Calu3 (cell line): ENCODE data around the gene CD200R1. TPM values are rescaled to one million over a fixed set of nuclear protein-coding genes. Genes with fewer than 3 reads are reported as not detected.

Experiments
- BruUV-seq: library from RNA; stranded (reverse); fragments of 400-500 nt; replicated peaks from 2 replicates; lab custom pipeline; 2021; lab: Mats Ljungman, UMichigan
- CTCF ChIA-PET: fragments of 300-600 bp; sonication (Branson Sonifier 250); formaldehyde crosslinking; loops from one replicate; lab custom pipeline; 2022; ENCODE audit warnings: antibody characterized with exemption; lab: Charles Lee
- DNase-seq: peaks from one replicate; pipeline ENCODE4 v3.0.0; 2022
- H3K27ac Mint-ChIP-seq: one replicate; pipeline ENCODE4 v1.8.0; 2022; ENCODE audit warnings: mixed read lengths; ENCODE audit not compliant: unreplicated experiment
- H3K27me3 Mint-ChIP-seq: one replicate; pipeline ENCODE4 v1.8.0; 2022; ENCODE audit warnings: mixed read lengths; ENCODE audit not compliant: unreplicated experiment
- H3K36me3 Mint-ChIP-seq: one replicate; pipeline ENCODE4 v1.8.0; 2022; ENCODE audit warnings: mild to moderate bottlenecking, moderate library complexity, mixed read lengths; ENCODE audit not compliant: insufficient read depth, unreplicated experiment
- H3K4me1 Mint-ChIP-seq: one replicate; pipeline ENCODE4 v1.8.0; 2022; ENCODE audit warnings: mild to moderate bottlenecking, low read depth, mixed read lengths; ENCODE audit not compliant: unreplicated experiment
- H3K4me3 Mint-ChIP-seq: one replicate; pipeline ENCODE4 v1.8.0; 2022; ENCODE audit warnings: mild to moderate bottlenecking, low read depth, moderate library complexity, mixed read lengths; ENCODE audit not compliant: unreplicated experiment
- H3K9me3 Mint-ChIP-seq: one replicate; pipeline ENCODE4 v1.8.0; 2022; ENCODE audit warnings: low read depth, mixed read lengths; ENCODE audit not compliant: unreplicated experiment
- CTCF ChIP-seq: fragments of 200-600 bp; IDR thresholded peaks from one replicate; pipeline ENCODE4 v1.8.0; 2022; ENCODE audit warnings: antibody characterized with exemption; ENCODE audit not compliant: unreplicated experiment
- intact Hi-C: fragments of 100-400 bp; cut with micrococcal nuclease; formaldehyde crosslinking; loops from one replicate; pipeline ENCODE4 v1.10.0; 2022; ENCODE audit not compliant: unreplicated experiment
- total RNA-seq: library from RNA; stranded (reverse); gene quantifications from 2 replicates; pipeline ENCODE4 v1.2.3, GENCODE V29; 2022

Gene CD200R1
- total RNA-seq, 1 experiment from 2014 or later, result not detected

GRCh38 chr3:112980080-112980479, 5.2 kb upstream of the CD200R1 start:
- no peak for TF ChIP-seq CTCF
- DNase-seq, result no peak
- BruUV-seq, result no TSS peak
- no peaks in the 10 kb centered on the region for H3K9me3 Mint-ChIP-seq
- no peaks in the 10 kb centered on the region for H3K4me1 Mint-ChIP-seq
- no peaks in the 10 kb centered on the region for H3K36me3 Mint-ChIP-seq
- H3K27me3 Mint-ChIP-seq, result no peaks in the 10 kb centered on the region
- H3K27ac Mint-ChIP-seq, result no peak overlapping the region
- intact Hi-C loops, result loop anchor here (1.0 kb wide), 1 partner anchor 246 kb away; no protein-coding TSS in a partner anchor
- CTCF ChIA-PET, result interaction anchor here (1.2 to 1.4 kb wide), 2 partner anchors 166 to 246 kb away, joined by 5 read pairs; no protein-coding TSS in a partner anchor
- H3K4me3 Mint-ChIP-seq, result no peak overlapping the region

DNA sequence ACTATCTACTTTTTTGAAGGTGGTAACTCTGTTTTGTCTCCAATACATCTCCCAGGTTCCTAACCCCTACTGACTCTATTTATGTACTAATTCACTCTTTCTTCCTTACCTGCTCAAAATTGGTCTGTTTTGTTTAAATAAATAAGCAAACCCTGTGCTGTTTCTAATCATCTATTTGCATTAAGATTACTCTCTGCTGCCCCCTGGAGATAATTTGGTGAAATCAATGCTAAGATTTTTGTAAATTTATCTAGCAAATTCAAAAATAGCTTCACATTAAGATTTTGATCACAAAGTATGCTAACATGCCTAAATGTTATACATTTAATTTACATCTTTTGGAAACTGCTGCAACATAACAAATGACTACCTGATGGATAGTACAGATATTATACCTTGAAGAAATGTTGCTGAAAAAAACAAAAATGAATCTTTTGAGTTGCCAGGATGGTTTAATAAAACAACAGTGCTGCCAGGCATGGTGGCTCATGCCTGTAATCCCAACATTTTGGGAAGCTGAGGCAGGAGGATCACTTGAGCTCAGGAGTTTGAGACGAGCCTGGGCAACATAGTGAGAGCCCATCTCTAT, 4.4 kb upstream of the CD200R1 start:
- no peaks in the 10 kb centered on the region for H3K36me3 Mint-ChIP-seq
- intact Hi-C loops, result loop anchor here (1.0 to 2.0 kb wide), 2 partner anchors 337 to 397 kb away; no protein-coding TSS in a partner anchor
- H3K4me1 Mint-ChIP-seq, result no peaks in the 10 kb centered on the region
- no peak overlapping the region for H3K27ac Mint-ChIP-seq
- no TSS peak for BruUV-seq
- DNase-seq, result peak; percentile 4
- no peak overlapping the region for H3K4me3 Mint-ChIP-seq
- no peaks in the 10 kb centered on the region for H3K9me3 Mint-ChIP-seq
- CTCF ChIA-PET, result interaction anchor here (0.6 to 1.5 kb wide), 9 partner anchors 157 to 338 kb away, joined by 3 to 12 read pairs (median 4); no protein-coding TSS in a partner anchor
- TF ChIP-seq CTCF, result peak; percentile 42
- H3K27me3 Mint-ChIP-seq, result no peaks in the 10 kb centered on the region

- intact Hi-C loops, result no loop called here
- DNase-seq, result no peak
- peaks cover 5% of the 10 kb centered on the region for H3K27me3 Mint-ChIP-seq
- no peaks in the 10 kb centered on the region for H3K36me3 Mint-ChIP-seq
- no peak for TF ChIP-seq CTCF
- no peak overlapping the region for H3K4me3 Mint-ChIP-seq
- no peak overlapping the region for H3K27ac Mint-ChIP-seq
- no TSS peak for BruUV-seq
- H3K9me3 Mint-ChIP-seq, result no peaks in the 10 kb centered on the region
- CTCF ChIA-PET, result no interaction called here
- H3K4me1 Mint-ChIP-seq, result no peaks in the 10 kb centered on the region
These were observed 2.0 kb upstream of the CD200R1 start for GRCh38 chr3:112976953-112977352.

GRCh38 chr3:112976001-112976400, 1.1 kb upstream of the CD200R1 start:
- DNase-seq, result no peak
- no peak for TF ChIP-seq CTCF
- CTCF ChIA-PET, result no interaction called here
- Mint-ChIP-seq H3K27ac (no peak overlapping the region), H3K36me3 (no peaks in the 10 kb centered on the region), H3K4me3 (no peak overlapping the region), H3K4me1 (no peaks in the 10 kb centered on the region), H3K27me3 (peaks cover 14% of the 10 kb centered on the region), H3K9me3 (no peaks in the 10 kb centered on the region)
- intact Hi-C loops, result no loop called here
- no TSS peak for BruUV-seq
